GM12891 (cell line): ENCODE measurements around the gene PDE6B.

Experiments used
- PAX5 ChIP-seq: IDR thresholded peaks from 2 replicates; pipeline ENCODE4 v1.6.1; 2011; ENCODE audit warnings: low read length, moderate library complexity, mild to moderate bottlenecking; ENCODE audit not compliant: insufficient read depth, severe bottlenecking
- POLR2A ChIP-seq: IDR thresholded peaks from 2 replicates; pipeline ENCODE4 v1.6.1; 2011; ENCODE audit warnings: low read depth, low read length, control low read depth
- POLR2AphosphoS5 ChIP-seq: IDR thresholded peaks from 2 replicates; pipeline ENCODE4 v1.6.1; 2011; ENCODE audit warnings: low read depth, low read length, control low read depth
- POU2F2 ChIP-seq: IDR thresholded peaks from 2 replicates; pipeline ENCODE4 v1.6.1; 2011; ENCODE audit warnings: low read depth, mild to moderate bottlenecking, control low read depth, low read length, moderate library complexity
- SPI1 ChIP-seq: IDR thresholded peaks from 2 replicates; pipeline ENCODE4 v1.6.1; 2011; ENCODE audit warnings: low read depth, low read length, control low read depth
- TAF1 ChIP-seq: IDR thresholded peaks from 2 replicates; pipeline ENCODE4 v1.6.1; 2011; ENCODE audit warnings: low read depth, low read length, control low read depth

GRCh38 chr4:608236-608635 lies 17.1 kb upstream of the PDE6B start:
- no peak for TF ChIP-seq POLR2A
- TF ChIP-seq POLR2AphosphoS5: no peak
- no peak for TF ChIP-seq TAF1
- TF ChIP-seq SPI1: no peak
- TF ChIP-seq PAX5: no peak
- TF ChIP-seq POU2F2: no peak
